Measurements from ENCODE around the gene EFHB. TPM values are rescaled to one million over a fixed set of nuclear protein-coding genes. Genes with fewer than 3 reads are reported as not detected.
A peak's percentile ranks its signal among the peaks of the same experiment; 100 is the strongest.
"Not testable (repeated sequence)": the region's sequence is repeated elsewhere in the genome, so short reads cannot be mapped to it uniquely, and the experiment has no call there.

EFHB gene
- total RNA-seq, 2 experiments from 2014 or later = 0.86 TPM; not detected in 1

GRCh38 chr3:19877656-19878055 lies 56.4 kb downstream of the EFHB start:
- no peaks in the 10 kb centered on the region; the same call in 1 of the 2 replicates for H3K9me2 ChIP-seq (ENCODE audit: insufficient read depth, low read length)
- CTCF ChIA-PET (ENCODE audit: unreplicated experiment) = no interaction called here
- no peaks in the 10 kb centered on the region for H3K4me1 ChIP-seq (ENCODE audit: insufficient read depth, low read length, poor library complexity, severe bottlenecking)
- H3K4me2 ChIP-seq (ENCODE audit: low read length) = no peak overlapping the region
- no peaks in the 10 kb centered on the region for H3K36me3 ChIP-seq (ENCODE audit: insufficient read depth, low read length)
- POLR2A ChIA-PET = interaction anchor here (0.9 kb wide), 1 partner anchor 827 kb away, joined by 6 read pairs; no protein-coding TSS in a partner anchor
- no peaks in the 10 kb centered on the region for H4K20me1 ChIP-seq (ENCODE audit: insufficient read depth, low read length)
- H3K9me3 ChIP-seq (ENCODE audit: low read length) = no peaks in the 10 kb centered on the region
- H3K4me3 ChIP-seq (ENCODE audit: low read depth, low read length, poor library complexity, severe bottlenecking) = no peak overlapping the region
- H3K79me2 ChIP-seq (ENCODE audit: insufficient read depth, low read depth, low read length) = no peaks in the 10 kb centered on the region
- no peak for DNase-seq (ENCODE audit: low spot score)
- H3K27ac ChIP-seq (ENCODE audit: low read depth, low read length, poor library complexity, severe bottlenecking) = no peak overlapping the region
- BruUV-seq (replicated peaks) = no TSS peak
- intact Hi-C loops (cut with micrococcal nuclease; ENCODE audit: unreplicated experiment) = no loop called here
- TF ChIP-seq EZH2phosphoT487 (IDR thresholded peaks at IDR 0.05; ENCODE audit: borderline replicate concordance, low read depth, low read length) (no peak), CTCF (conservative IDR thresholded peaks at IDR 0.05; ENCODE audit: low read length) (no peak)
- H2AFZ ChIP-seq (ENCODE audit: low read length) = no peak overlapping the region

- Histone ChIP-seq H3K4me3 (ENCODE audit: low read depth, low read length, poor library complexity, severe bottlenecking) (no peak overlapping the region), H3K79me2 (ENCODE audit: insufficient read depth, low read depth, low read length) (no peaks in the 10 kb centered on the region), H3K4me1 (ENCODE audit: insufficient read depth, low read length, poor library complexity, severe bottlenecking) (no peaks in the 10 kb centered on the region), H3K9me2 (ENCODE audit: insufficient read depth, low read length) (no peaks in the 10 kb centered on the region), H2AFZ (ENCODE audit: low read length) (no peak overlapping the region), H3K4me2 (ENCODE audit: low read length) (no peak overlapping the region), H3K9me3 (ENCODE audit: low read length) (no peaks in the 10 kb centered on the region), H3K36me3 (ENCODE audit: insufficient read depth, low read length) (no peaks in the 10 kb centered on the region), H3K27ac (ENCODE audit: low read depth, low read length, poor library complexity, severe bottlenecking) (no peak overlapping the region), H4K20me1 (ENCODE audit: insufficient read depth, low read length) (no peaks in the 10 kb centered on the region)
- CTCF ChIA-PET (ENCODE audit: unreplicated experiment) = interaction anchor here (0.6 to 1.1 kb wide), 3 partner anchors 409 to 518 kb away, joined by 3 to 5 read pairs (median 3); no protein-coding TSS in a partner anchor
- intact Hi-C loops (cut with micrococcal nuclease; ENCODE audit: unreplicated experiment) = loop anchor here (1.0 to 5.0 kb wide), 6 partner anchors 324 to 820 kb away; partner anchors contain the start of gene KCNH8
- POLR2A ChIA-PET = interaction anchor here (0.9 to 1.5 kb wide), 2 partner anchors 515 to 518 kb away, joined by 3 to 6 read pairs; no protein-coding TSS in a partner anchor
- BruUV-seq (replicated peaks) = no TSS peak
- TF ChIP-seq CTCF (conservative IDR thresholded peaks at IDR 0.05; ENCODE audit: low read length) (peak; percentile 94), EZH2phosphoT487 (IDR thresholded peaks at IDR 0.05; ENCODE audit: borderline replicate concordance, low read depth, low read length) (no peak)
- DNase-seq (ENCODE audit: low spot score) = peak; percentile 63
These were observed 67.2 kb downstream of the EFHB start for GRCh38 chr3:19866751-19867347.

GRCh38 chr3:19855318-19855717 lies 78.7 kb downstream of the EFHB start:
- BruUV-seq (replicated peaks) = not testable (repeated sequence)

GRCh38 chr3:19846609-19847008 lies 87.4 kb downstream of the EFHB start:
- H3K79me2 ChIP-seq (ENCODE audit: insufficient read depth, low read depth, low read length); H3K9me3 ChIP-seq (ENCODE audit: low read length); H2AFZ ChIP-seq (ENCODE audit: low read length); H4K20me1 ChIP-seq (ENCODE audit: insufficient read depth, low read length); intact Hi-C loops (cut with micrococcal nuclease; ENCODE audit: unreplicated experiment); DNase-seq (ENCODE audit: low spot score); CTCF ChIA-PET (ENCODE audit: unreplicated experiment); BruUV-seq (replicated peaks); H3K27ac ChIP-seq (ENCODE audit: low read depth, low read length, poor library complexity, severe bottlenecking); POLR2A ChIA-PET; H3K4me2 ChIP-seq (ENCODE audit: low read length); H3K9me2 ChIP-seq (ENCODE audit: insufficient read depth, low read length); H3K4me3 ChIP-seq (ENCODE audit: low read depth, low read length, poor library complexity, severe bottlenecking); H3K36me3 ChIP-seq (ENCODE audit: insufficient read depth, low read length); H3K4me1 ChIP-seq (ENCODE audit: insufficient read depth, low read length, poor library complexity, severe bottlenecking): not testable (repeated sequence)

More at GRCh38 chr3:19855318-19855717, 78.7 kb downstream of the EFHB start:
- intact Hi-C loops (cut with micrococcal nuclease; ENCODE audit: unreplicated experiment); DNase-seq (ENCODE audit: low spot score); H3K36me3 ChIP-seq (ENCODE audit: insufficient read depth, low read length); H4K20me1 ChIP-seq (ENCODE audit: insufficient read depth, low read length); H3K4me1 ChIP-seq (ENCODE audit: insufficient read depth, low read length, poor library complexity, severe bottlenecking); CTCF ChIA-PET (ENCODE audit: unreplicated experiment); H2AFZ ChIP-seq (ENCODE audit: low read length); H3K4me3 ChIP-seq (ENCODE audit: low read depth, low read length, poor library complexity, severe bottlenecking); POLR2A ChIA-PET; H3K9me3 ChIP-seq (ENCODE audit: low read length); H3K9me2 ChIP-seq (ENCODE audit: insufficient read depth, low read length); H3K79me2 ChIP-seq (ENCODE audit: insufficient read depth, low read depth, low read length); H3K4me2 ChIP-seq (ENCODE audit: low read length); H3K27ac ChIP-seq (ENCODE audit: low read depth, low read length, poor library complexity, severe bottlenecking): not testable (repeated sequence)
